ENCODE measurements around the gene HNRNPC. TPM values are rescaled to one million over a fixed set of nuclear protein-coding genes. Genes with fewer than 3 reads are reported as not detected.

HNRNPC gene
- 1,203 and 1,207 TPM in 2 replicates for total RNA-seq (2021; fragmentation: NEBNext Ultra II Directional; extraction: Animal tissue kit (Norgen Biotek cat#: 25700))
- polyA plus RNA-seq (2011; rRNA removed) = 517 and 781 TPM in 2 replicates
- polyA plus RNA-seq (2011; cell fraction: cytosol; rRNA removed) = 991 TPM
- polyA plus RNA-seq (2011; cell fraction: nucleus; rRNA removed) = 525 TPM
- 1,009 to 1,132 TPM (median 1,111 TPM) in 4 replicates for polyA plus RNA-seq (2012, experiment 1 of 2)
- 778 TPM for polyA plus RNA-seq (2012, experiment 2 of 2)
- polyA plus RNA-seq (2013, experiment 1 of 2) = 1,012 TPM
- 1,024 TPM for polyA plus RNA-seq (2013, experiment 2 of 2)
- polyA minus RNA-seq (2011; rRNA and poly(A)+ RNA removed) = 1,077 and 1,234 TPM in 2 replicates
- 399 TPM for polyA minus RNA-seq (2011; cell fraction: cytosol; rRNA and poly(A)+ RNA removed)
- 779 TPM for polyA minus RNA-seq (2011; cell fraction: nucleus; rRNA and poly(A)+ RNA removed)
- long read RNA-seq, experiment 1, transcript HNRNPC-230 (8 exons, 1,371 nt) = minor isoform, 10 of 787 reads
- long read RNA-seq, experiment 1, transcript HNRNPC-205 (9 exons, 1,375 nt) = minor isoform, 13 of 787 reads
- long read RNA-seq, experiment 1, transcript HNRNPC-206 (3 exons, 724 nt) = major isoform, 184 of 787 reads
- long read RNA-seq, experiment 1, partial matches to known transcripts = 412 of 787 reads
- long read RNA-seq, experiment 1, other reads (novel, unspliced or antisense) = 165 of 787 reads
- long read RNA-seq, experiment 2, full-length matches to known transcripts = 858 of 1,297 reads
- long read RNA-seq, experiment 2, partial matches to known transcripts = 209 of 1,297 reads
- long read RNA-seq, experiment 2, other reads (novel, unspliced or antisense) = 230 of 1,297 reads

DNA sequence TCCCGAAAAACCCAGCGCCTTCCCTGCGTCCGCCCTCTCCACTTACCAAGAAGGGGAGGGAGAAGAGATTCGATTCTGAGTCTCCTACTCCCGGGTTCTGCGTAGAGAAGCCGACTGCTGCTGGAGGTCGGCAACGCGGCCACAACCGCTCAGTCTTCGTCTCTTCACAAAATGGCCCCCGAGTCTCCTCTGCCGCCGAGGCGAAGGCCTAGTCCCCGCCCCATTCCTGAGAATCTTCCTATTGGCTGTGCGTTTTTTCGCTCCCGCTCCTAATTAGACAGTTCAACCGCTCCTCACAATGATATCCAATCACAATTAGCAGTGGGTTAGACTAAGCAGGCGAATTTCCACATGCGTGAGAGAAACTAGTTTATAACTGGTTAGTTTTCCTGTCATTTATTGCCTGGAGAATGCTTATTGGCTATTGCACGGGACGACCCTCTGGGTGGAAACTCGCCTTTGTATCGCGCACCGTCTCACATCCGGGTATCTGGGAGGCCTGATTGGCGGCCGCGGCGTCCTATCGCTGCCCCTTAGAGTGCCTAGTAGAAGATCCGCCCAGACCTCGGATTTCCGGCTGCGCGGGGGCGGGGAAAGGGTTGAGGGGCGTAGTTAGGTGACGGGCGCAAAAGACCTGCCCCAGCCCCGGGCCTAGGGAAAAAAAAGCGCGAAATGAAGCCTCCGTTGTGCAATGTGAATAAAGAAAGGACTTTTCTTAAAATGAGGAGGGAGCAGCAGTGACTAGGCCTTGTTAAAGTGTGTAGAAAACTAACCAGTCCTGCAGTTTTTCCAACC lies at the start of gene HNRNPC:
Gene HNRNPC, minus strand, starts transcription at position 191 of the 795 bp plus-strand sequence. CDS start 35,249 bp downstream, outside the sequence.
- Histone ChIP-seq H3K9ac (replicated peaks in 1 of 4; ENCODE audit: extremely low read depth in 1 of 4, low read depth in 3 of 4, low read length in 3 of 4) (peak within 1 kb of the TSS; percentile 95 to 100 (median 100)), H3K18ac (ENCODE audit: extremely low read depth, low read length) (peak within 1 kb of the TSS; percentile 55), H3K4me2 (ENCODE audit: insufficient read depth in 1 of 2, low read depth in 2 of 2, low read length in 2 of 2) (peak within 1 kb of the TSS; percentile 67 to 83), H3K9me3 (ENCODE audit: insufficient read depth in 2 of 2, low read depth in 1 of 2, low read length in 1 of 2) (no peaks in the 10 kb centered on the region), H2BK12ac (ENCODE audit: low read depth, low read length) (peak within 1 kb of the TSS; percentile 95; the same call in 1 of the 2 replicates), H3K79me1 (ENCODE audit: low read depth, low read length) (no peaks in the 10 kb centered on the region), H3K36me3 (ENCODE audit: control insufficient read depth in 2 of 4, insufficient read depth in 4 of 4, low read length in 3 of 4) (peaks cover 10 to 42% (median 27%) of the 10 kb centered on the region in 4 experiments; a peak in 7 of 8 replicates), H4K91ac (replicated peaks; ENCODE audit: insufficient read length, low read length) (peak within 1 kb of the TSS; percentile 84), H3K14ac (ENCODE audit: insufficient read length) (peak within 1 kb of the TSS; percentile 74), H2BK15ac (ENCODE audit: low read length) (0 out of 2 replicates have a peak within 1 kb of the TSS, but pooled peaks have one; percentile 88), H3K56ac (replicated peaks; ENCODE audit: insufficient read length, low read depth, low read length) (peak within 1 kb of the TSS; percentile 89), H2AFZ (ENCODE audit: low read length) (peak within 1 kb of the TSS; percentile 71), H4K5ac (ENCODE audit: insufficient read length, low read depth, low read length) (peak within 1 kb of the TSS; percentile 94), H2BK5ac (ENCODE audit: low read depth, low read length) (peak within 1 kb of the TSS; percentile 98), H3K4ac (replicated peaks; ENCODE audit: insufficient read length, low read depth, low read length) (peak within 1 kb of the TSS; percentile 0), H4K8ac (ENCODE audit: extremely low read depth, insufficient read depth, low read length) (peak within 1 kb of the TSS; percentile 100; the same call in 1 of the 2 replicates), H3K79me2 (ENCODE audit: control insufficient read depth in 1 of 2, insufficient read depth in 2 of 2, low read length in 2 of 2) (peaks cover 43 to 49% of the 10 kb centered on the region in 2 experiments), H3K27me3 (replicated peaks in 1 of 4; ENCODE audit: control insufficient read depth in 3 of 4, extremely low read depth in 1 of 4, insufficient read depth in 3 of 4, low read length in 3 of 4) (no peaks in the 10 kb centered on the region), H2BK120ac (replicated peaks; ENCODE audit: low read depth, low read length) (peak within 1 kb of the TSS; percentile 45), H3K27ac (ENCODE audit: low read depth, low read length) (peak within 1 kb of the TSS; percentile 99), H2BK20ac (ENCODE audit: low read length) (no peak within 1 kb of the TSS), H2AK5ac (ENCODE audit: low read depth, low read length) (peak within 1 kb of the TSS; percentile 99; the same call in 1 of the 2 replicates), H3K4me1 (replicated peaks in 1 of 4; ENCODE audit: control insufficient read depth in 3 of 4, insufficient read depth in 4 of 4, low read length in 3 of 4) (peaks cover 2 to 9% (median 3%) of the 10 kb centered on the region in 4 experiments; a peak in 5 of 7 replicates), H3K23me2 (ENCODE audit: low read depth, low read length) (no peaks in the 10 kb centered on the region), H3K4me3 (ENCODE audit: extremely low read depth in 1 of 4, insufficient read depth in 2 of 4, low read depth in 3 of 4, low read length in 4 of 4) (peak within 1 kb of the TSS; percentile 81 to 100 (median 100)), H4K20me1 (replicated peaks in 1 of 2; ENCODE audit: control insufficient read depth in 1 of 2, insufficient read depth in 2 of 2, low read length in 2 of 2) (peaks cover 24% of the 10 kb centered on the region in 2 experiments), H3K23ac (ENCODE audit: insufficient read length) (no peak within 1 kb of the TSS)
- DNase-seq (ENCODE audit: low read depth in 1 of 2, low spot score in 2 of 2) (peak; percentile 99 to 100), FAIRE-seq (peak; percentile 95)
- CTCF ChIA-PET (ENCODE audit: partially characterized antibody) = no interaction called here
- WGBS, 2 experiments (ENCODE audit: extremely low coverage in 1 of 2, insufficient coverage in 1 of 2, insufficient read length in 1 of 2, insufficient replicate concordance in 2 of 2, low coverage in 1 of 2, low lambda C conversion rate in 2 of 2, missing lambda C conversion rate in 1 of 2) = 2% methylated on average over 49 of the region's 49 CpGs; no CpG with 5 or more reads in 1 of the 2 experiments
- POLR2A ChIA-PET (ENCODE audit: partially characterized antibody) = interaction anchor here (0.9 to 17.3 kb wide), 14 partner anchors 10 to 72 kb away, joined by 3 to 836 read pairs (median 4); no protein-coding TSS in a partner anchor
- TF ChIP-seq RNF2 (IDR thresholded peaks at IDR 0.05; ENCODE audit: borderline replicate concordance, low read depth, low read length, missing control alignments, poor library complexity, severe bottlenecking) = no peak
- peak; percentile 99 for TF ChIP-seq SP2 (IDR thresholded peaks at IDR 0.05; ENCODE audit: low read length)
- no peak for TF ChIP-seq SIRT6 (IDR thresholded peaks at IDR 0.05; ENCODE audit: low read length)
- peak; percentile 100 for TF ChIP-seq TAF1 (IDR thresholded peaks at IDR 0.05; ENCODE audit: low read depth, low read length)
- no peak for TF ChIP-seq NANOG (IDR thresholded peaks at IDR 0.05; ENCODE audit: insufficient read depth, low read depth, low read length, poor library complexity, severe bottlenecking)
- no peak for TF ChIP-seq RBBP5 (IDR thresholded peaks at IDR 0.05; ENCODE audit: borderline replicate concordance, low read depth, low read length)
- peak; percentile 93 for TF ChIP-seq CEBPB (IDR thresholded peaks at IDR 0.05; ENCODE audit: low read depth, low read length)

Data from H1 (cell line).